H9 (cell line): ENCODE results near the gene MYOCD. TPM values are rescaled to one million over a fixed set of nuclear protein-coding genes. Genes with fewer than 3 reads are reported as not detected.

ENCODE experiments used
- DNase-seq: peaks from one replicate; pipeline ENCODE4 v3.0.0-alpha.2; 2017
- H2AFZ ChIP-seq: one replicate; pipeline ENCODE4 v1.6.1; 2013; ENCODE audit warnings: mild to moderate bottlenecking, low read length, control low read depth, moderate library complexity
- H2AK5ac ChIP-seq: 2 replicates; pipeline ENCODE4 v1.6.1; 2013; ENCODE audit warnings: low read length, control low read depth, mixed read lengths; ENCODE audit not compliant: insufficient read length
- H2BK120ac ChIP-seq: one replicate; pipeline ENCODE4 v1.6.1; 2013; ENCODE audit warnings: low read depth, mild to moderate bottlenecking, low read length, control low read depth, inconsistent platforms; ENCODE audit not compliant: poor library complexity, severe bottlenecking
- H2BK12ac ChIP-seq: 2 replicates; pipeline ENCODE4 v1.6.1; 2013; ENCODE audit warnings: low read length, control low read depth, mixed read lengths, low read depth; ENCODE audit not compliant: insufficient read length
- H2BK15ac ChIP-seq: 2 replicates; pipeline ENCODE4 v1.6.1; 2013; ENCODE audit warnings: low read depth, low read length, control low read depth
- H2BK20ac ChIP-seq: one replicate; pipeline ENCODE4 v1.6.1; 2013; ENCODE audit warnings: low read depth, mild to moderate bottlenecking, low read length, control low read depth, inconsistent platforms; ENCODE audit not compliant: poor library complexity, severe bottlenecking
- H2BK5ac ChIP-seq: 2 replicates; pipeline ENCODE4 v1.6.1; 2013; ENCODE audit warnings: low read length, control low read depth, mixed read lengths; ENCODE audit not compliant: insufficient read length
- H3K14ac ChIP-seq: 2 replicates; pipeline ENCODE4 v1.6.1; 2013; ENCODE audit warnings: low read length, control low read depth; ENCODE audit not compliant: insufficient read depth
- H3K18ac ChIP-seq: 2 replicates; pipeline ENCODE4 v1.6.1; 2013; ENCODE audit warnings: low read depth, mild to moderate bottlenecking, mixed read lengths, low read length, control low read depth; ENCODE audit not compliant: insufficient read length
- H3K23ac ChIP-seq: 2 replicates; pipeline ENCODE4 v1.6.1; 2013; ENCODE audit warnings: low read length, control low read depth, mixed read lengths, low read depth; ENCODE audit not compliant: insufficient read length
- H3K23me2 ChIP-seq: 2 replicates; pipeline ENCODE4 v1.6.1; 2013; ENCODE audit warnings: low read depth, mild to moderate bottlenecking, mixed read lengths, low read length, control low read depth; ENCODE audit not compliant: insufficient read length, poor library complexity, severe bottlenecking
- H3K27ac ChIP-seq: 2 replicates; pipeline ENCODE4 v1.5.1; 2013; ENCODE audit warnings: low read length, control low read depth, mixed read lengths, low read depth; ENCODE audit not compliant: insufficient read length
- H3K27me3 ChIP-seq: 2 replicates; pipeline ENCODE4 v1.6.1; 2013; ENCODE audit warnings: low read length, control low read depth, inconsistent platforms; ENCODE audit not compliant: insufficient read depth
- H3K4ac ChIP-seq: 2 replicates; pipeline ENCODE4 v1.6.1; 2013; ENCODE audit warnings: low read depth, mild to moderate bottlenecking, control low read depth, inconsistent platforms, low read length, moderate library complexity
- H3K4me1 ChIP-seq: 2 replicates; pipeline ENCODE4 v1.6.1; 2013; ENCODE audit warnings: low read length, control low read depth, inconsistent platforms; ENCODE audit not compliant: insufficient read depth
- H3K4me2 ChIP-seq: 2 replicates; pipeline ENCODE4 v1.6.1; 2013; ENCODE audit warnings: low read length, control low read depth, mixed read lengths; ENCODE audit not compliant: insufficient read length, insufficient read depth
- H3K56ac ChIP-seq: 2 replicates; pipeline ENCODE4 v1.6.1; 2013; ENCODE audit warnings: low read depth, mild to moderate bottlenecking, mixed read lengths, low read length, control low read depth; ENCODE audit not compliant: insufficient read length
- H3K79me1 ChIP-seq: 2 replicates; pipeline ENCODE4 v1.6.1; 2013; ENCODE audit warnings: low read depth, mild to moderate bottlenecking, moderate library complexity, low read length, control low read depth, inconsistent platforms; ENCODE audit not compliant: insufficient read depth, poor library complexity, severe bottlenecking
- H3K79me2 ChIP-seq: 2 replicates; pipeline ENCODE4 v1.6.1; 2013; ENCODE audit warnings: low read length, control low read depth, inconsistent platforms; ENCODE audit not compliant: insufficient read depth
- H3K9ac ChIP-seq: 2 replicates; pipeline ENCODE4 v1.6.1; 2013; ENCODE audit warnings: low read length, control low read depth, mixed read lengths; ENCODE audit not compliant: insufficient read length; ENCODE audit errors: extremely low read depth
- H3K9me3 ChIP-seq: one replicate; pipeline ENCODE4 v1.6.1; 2013; ENCODE audit warnings: low read depth, low read length, inconsistent platforms; ENCODE audit not compliant: control insufficient read depth
- H3T11ph ChIP-seq: one replicate; pipeline ENCODE4 v1.6.1; 2013; ENCODE audit warnings: mild to moderate bottlenecking, low read length, control low read depth, inconsistent platforms
- H4K20me1 ChIP-seq: one replicate; pipeline ENCODE4 v1.6.1; 2013; ENCODE audit not compliant: control insufficient read depth, insufficient read length, insufficient read depth
- H4K5ac ChIP-seq: 2 replicates; pipeline ENCODE4 v1.6.1; 2013; ENCODE audit warnings: low read depth, mild to moderate bottlenecking, mixed read lengths, low read length, control low read depth; ENCODE audit not compliant: insufficient read length
- H4K8ac ChIP-seq: replicated peaks from 2 replicates; pipeline ENCODE4 v1.6.1; 2013; ENCODE audit warnings: low read length, control low read depth, mixed read lengths, low read depth; ENCODE audit not compliant: insufficient read length
- H4K91ac ChIP-seq: 2 replicates; pipeline ENCODE4 v1.6.1; 2013; ENCODE audit warnings: low read depth, mild to moderate bottlenecking, moderate library complexity, mixed read lengths, low read length, control low read depth; ENCODE audit not compliant: insufficient read length
- H3K27ac Mint-ChIP-seq, 3 experiments: 2 replicates in 2 of 3; 3 replicates in 1 of 3; pipeline ENCODE4 v1.8.0; 2020 to 2021; ENCODE audit warnings: mixed read lengths in 3 of 3, mild to moderate bottlenecking in 1 of 3, moderate library complexity in 1 of 3
- H3K27me3 Mint-ChIP-seq: 2 replicates; pipeline ENCODE4 v1.8.0; 2021; ENCODE audit warnings: low read depth, mild to moderate bottlenecking, moderate library complexity, mixed read lengths
- H3K36me3 Mint-ChIP-seq, 3 experiments: 2 replicates in 2 of 3; 3 replicates in 1 of 3; pipeline ENCODE4 v1.8.0; 2020 to 2021; ENCODE audit warnings: low read depth in 3 of 3, mixed read lengths in 3 of 3; ENCODE audit not compliant: insufficient read depth in 1 of 3
- H3K4me1 Mint-ChIP-seq, 2 experiments: 2 replicates each; pipeline ENCODE4 v1.8.0; 2020; ENCODE audit warnings: mixed read lengths in 2 of 2
- H3K4me3 Mint-ChIP-seq, 2 experiments: 2 replicates in 1 of 2; 3 replicates in 1 of 2; pipeline ENCODE4 v1.8.0; 2020 to 2021; ENCODE audit warnings: mild to moderate bottlenecking in 2 of 2, mixed read lengths in 2 of 2, moderate library complexity in 1 of 2
- H3K9me3 Mint-ChIP-seq, 2 experiments: 2 replicates in 1 of 2; 3 replicates in 1 of 2; pipeline ENCODE4 v1.8.0; 2020; ENCODE audit warnings: mild to moderate bottlenecking in 2 of 2, mixed read lengths in 2 of 2, moderate library complexity in 1 of 2
- CTCF ChIP-seq: fragments of 200-600 bp; sonication (generic); conservative IDR thresholded peaks from 3 replicates; pipeline ENCODE4 v1.8.0; 2021; ENCODE audit warnings: antibody characterized with exemption, mild to moderate bottlenecking
- WGBS: extraction: QIAGEN DNeasy Blood & Tissue Kit; methylation state at CpG from one replicate; pipeline ENCODE4 v1.1.7; 2013; ENCODE audit warnings: missing lambda C conversion rate, low lambda C conversion rate, mixed read lengths; ENCODE audit not compliant: insufficient read length; ENCODE audit errors: extremely low coverage; 5-methylcytosine and 5-hydroxymethylcytosine counted together
- total RNA-seq: library from RNA; stranded (reverse); gene quantifications from 2 replicates; pipeline ENCODE4 v1.2.1, GENCODE V29; 2021

Gene MYOCD
- total RNA-seq, 1 experiment from 2014 or later = 0.17 TPM

- Histone ChIP-seq H2AFZ (no peak overlapping the region), H3K9me3 (no peaks in the 10 kb centered on the region), H2AK5ac (no peak overlapping the region), H3K27ac (no peak overlapping the region), H3K23me2 (no peaks in the 10 kb centered on the region), H3K4me1 (no peaks in the 10 kb centered on the region), H4K20me1 (no peaks in the 10 kb centered on the region), H3K9ac (no peak overlapping the region), H3K56ac (no peak overlapping the region), H3K79me2 (no peaks in the 10 kb centered on the region), H4K91ac (no peak overlapping the region), H4K5ac (no peak overlapping the region), H3K14ac (no peak overlapping the region), H3K4ac (no peak overlapping the region), H4K8ac (no peak overlapping the region), H2BK120ac (no peak overlapping the region), H3K79me1 (no peaks in the 10 kb centered on the region), H3K23ac (no peak overlapping the region), H2BK15ac (no peak overlapping the region), H2BK12ac (no peak overlapping the region), H3K18ac (no peak overlapping the region), H3K4me2 (no peak overlapping the region), H3K27me3 (no peaks in the 10 kb centered on the region), H3T11ph (no peak overlapping the region), H2BK5ac (no peak overlapping the region), H2BK20ac (no peak overlapping the region)
- no peak for TF ChIP-seq CTCF
- DNase-seq = no peak
- no peaks in the 10 kb centered on the region for H3K9me3 Mint-ChIP-seq
- no peak overlapping the region for H3K4me3 Mint-ChIP-seq
- H3K36me3 Mint-ChIP-seq = no peaks in the 10 kb centered on the region
- H3K27ac Mint-ChIP-seq = no peak overlapping the region
- peaks cover 2% of the 10 kb centered on the region; the same call in 1 of the 2 replicates for H3K27me3 Mint-ChIP-seq
- no peaks in the 10 kb centered on the region; a peak in 1 of 4 replicates for H3K4me1 Mint-ChIP-seq
- WGBS = no CpG with 5 or more reads among the region's 4 CpGs
Measured at GRCh38 chr17:12768255-12768654, 102.6 kb downstream of the MYOCD start.
